VCaP (cell line): ENCODE data around the gene PNMA6F.

Source experiments
- H3K27ac ChIP-seq: fragments of 450-650 bp; 2 replicates; pipeline ENCODE4 v1.5.1; 2017
- TF ChIP-seq, protein P1 (sequence below): fragments of 450-650 bp; conservative IDR thresholded peaks from 2 replicates; pipeline ENCODE4 v1.5.1; 2017; ENCODE audit warnings: mild to moderate bottlenecking, moderate library complexity

The PNMA6F gene

DNA sequence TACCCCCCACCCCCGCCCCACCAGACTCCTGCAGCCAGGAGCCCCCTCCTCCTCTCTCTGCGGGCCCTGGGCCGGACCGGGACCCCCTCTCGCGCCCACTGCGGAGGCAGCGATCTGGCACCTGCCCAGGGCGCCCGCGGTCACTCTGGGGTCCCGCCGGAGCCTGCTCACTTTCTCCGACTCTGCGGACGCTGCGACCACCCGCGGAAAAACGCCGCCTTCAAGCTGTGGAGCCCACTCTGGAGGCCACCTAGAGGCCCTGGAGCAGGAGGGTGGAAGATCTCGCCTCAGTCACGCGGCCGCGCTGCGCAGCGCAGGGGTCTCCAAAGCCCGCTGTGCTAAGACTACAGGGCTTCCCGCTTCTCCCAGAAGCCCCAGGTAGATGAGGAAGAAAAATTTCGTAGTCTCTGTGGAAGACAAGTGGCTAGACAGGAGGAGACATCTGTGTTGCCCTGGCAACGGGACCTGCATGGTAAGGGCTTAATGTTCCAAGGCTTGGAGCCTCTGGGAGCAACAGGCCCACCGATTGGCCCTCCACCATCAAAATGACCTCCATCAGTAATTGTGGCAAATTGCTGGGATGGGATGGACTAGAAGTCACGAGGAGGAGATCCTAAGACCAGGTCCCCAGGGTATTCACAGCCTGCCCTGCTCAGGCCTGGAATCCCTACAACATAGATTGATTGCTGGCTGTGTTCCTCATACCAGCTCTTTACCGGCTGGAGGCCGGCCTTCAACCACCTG lies at the start of gene PNMA6F:
Gene PNMA6F (minus strand): TSS at position 387 of the 744 bp plus-strand sequence. CDS start 1,093 bp downstream, outside the sequence.
- no peak within 1 kb of the TSS for H3K27ac ChIP-seq
- TF ChIP-seq, protein P1, sequence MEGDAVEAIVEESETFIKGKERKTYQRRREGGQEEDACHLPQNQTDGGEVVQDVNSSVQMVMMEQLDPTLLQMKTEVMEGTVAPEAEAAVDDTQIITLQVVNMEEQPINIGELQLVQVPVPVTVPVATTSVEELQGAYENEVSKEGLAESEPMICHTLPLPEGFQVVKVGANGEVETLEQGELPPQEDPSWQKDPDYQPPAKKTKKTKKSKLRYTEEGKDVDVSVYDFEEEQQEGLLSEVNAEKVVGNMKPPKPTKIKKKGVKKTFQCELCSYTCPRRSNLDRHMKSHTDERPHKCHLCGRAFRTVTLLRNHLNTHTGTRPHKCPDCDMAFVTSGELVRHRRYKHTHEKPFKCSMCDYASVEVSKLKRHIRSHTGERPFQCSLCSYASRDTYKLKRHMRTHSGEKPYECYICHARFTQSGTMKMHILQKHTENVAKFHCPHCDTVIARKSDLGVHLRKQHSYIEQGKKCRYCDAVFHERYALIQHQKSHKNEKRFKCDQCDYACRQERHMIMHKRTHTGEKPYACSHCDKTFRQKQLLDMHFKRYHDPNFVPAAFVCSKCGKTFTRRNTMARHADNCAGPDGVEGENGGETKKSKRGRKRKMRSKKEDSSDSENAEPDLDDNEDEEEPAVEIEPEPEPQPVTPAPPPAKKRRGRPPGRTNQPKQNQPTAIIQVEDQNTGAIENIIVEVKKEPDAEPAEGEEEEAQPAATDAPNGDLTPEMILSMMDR, result no peak

DNA sequence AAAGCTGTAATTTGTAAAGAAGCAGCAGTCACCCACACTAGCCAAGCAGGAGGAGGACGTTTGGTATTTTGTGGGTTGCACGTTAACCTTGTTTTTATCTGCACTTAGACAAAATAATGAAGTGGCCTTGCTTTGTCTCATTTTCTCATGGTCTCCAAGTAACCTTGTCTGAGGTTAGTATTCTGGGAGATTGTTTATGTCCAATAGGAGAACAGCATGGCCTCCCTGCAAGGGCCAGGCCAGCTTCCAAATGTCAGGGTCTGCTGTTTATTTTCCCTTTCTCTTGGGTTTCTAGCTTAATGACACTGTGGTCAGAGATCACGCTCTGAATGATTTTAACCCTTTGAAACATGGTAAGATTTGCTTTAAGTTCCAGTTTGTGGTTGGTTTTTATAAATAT lies 49.7 kb upstream of the PNMA6F start:
- TF ChIP-seq, protein P1, result no peak
- peak overlapping the region; percentile 91 for H3K27ac ChIP-seq

DNA sequence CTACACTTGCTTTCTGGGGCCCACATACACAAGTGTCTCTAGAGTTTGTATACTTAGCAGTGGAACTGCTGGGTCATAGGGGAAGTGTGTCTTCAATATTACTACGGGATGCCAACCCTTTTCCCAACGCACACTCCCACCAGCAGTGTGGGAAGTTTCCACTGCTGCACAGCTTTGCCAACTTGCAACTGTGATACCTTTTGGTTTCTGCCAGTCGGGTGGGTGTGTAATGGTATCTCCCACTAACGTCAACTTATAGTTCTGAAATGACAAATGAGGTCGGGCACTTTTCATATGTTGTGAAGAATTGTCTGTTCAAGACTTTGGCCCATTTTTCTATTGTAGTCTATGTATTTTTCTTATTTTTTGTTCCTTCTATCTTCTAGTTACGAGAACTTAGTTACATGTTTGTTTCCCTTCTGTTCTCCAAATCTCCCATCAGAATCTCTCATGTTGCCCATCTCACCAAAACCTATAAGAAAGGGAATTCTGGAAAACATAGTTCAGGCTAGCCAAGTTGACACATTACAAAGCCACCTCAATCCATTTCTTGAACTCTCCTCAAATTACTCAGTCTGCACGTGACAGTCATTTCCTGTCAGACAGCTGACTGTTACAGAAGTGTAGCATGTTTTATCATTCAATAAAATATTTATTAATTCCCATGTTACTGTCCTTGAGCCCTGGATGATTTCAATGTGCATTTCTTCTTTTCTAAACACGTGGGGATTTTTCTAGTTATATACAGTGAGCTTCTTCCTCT lies 48.9 kb upstream of the PNMA6F start:
- H3K27ac ChIP-seq, result peak overlapping the region; percentile 91

DNA sequence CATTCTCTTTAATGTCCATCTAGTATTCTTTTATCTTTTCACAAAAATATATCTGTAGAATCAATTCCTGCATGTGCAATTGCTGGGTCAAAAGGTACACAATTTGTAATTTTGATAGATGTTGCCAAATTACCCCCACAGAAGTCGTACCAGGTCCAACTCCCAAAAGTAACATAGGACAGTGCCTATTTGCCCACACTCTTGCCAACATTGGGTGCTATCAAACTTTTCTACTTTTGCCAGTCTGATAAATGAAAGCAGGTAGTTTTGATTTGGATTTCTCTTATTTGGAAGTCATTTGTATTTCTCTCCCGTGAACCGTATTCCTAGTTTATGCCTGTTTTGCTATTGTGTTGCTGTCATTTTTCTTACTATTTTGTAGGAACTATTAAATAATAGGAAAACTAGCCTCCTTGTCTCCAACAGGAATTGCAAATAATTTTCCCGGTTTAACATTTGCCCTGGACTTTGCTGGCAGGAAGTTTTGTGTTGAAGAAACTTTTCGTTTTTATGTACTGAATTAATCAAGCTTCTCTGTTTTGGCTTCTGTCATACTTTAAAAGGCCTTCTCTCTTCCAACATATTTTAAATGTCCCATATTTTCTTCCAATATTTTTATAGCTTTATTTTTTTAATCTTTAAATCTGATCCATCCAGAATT lies 45.4 kb upstream of the PNMA6F start:
- H3K27ac ChIP-seq, result no peak overlapping the region
- TF ChIP-seq, protein P1, result no peak

More for the DNA sequence above, 48.9 kb upstream of the PNMA6F start:
- TF ChIP-seq, protein P1, result no peak

DNA sequence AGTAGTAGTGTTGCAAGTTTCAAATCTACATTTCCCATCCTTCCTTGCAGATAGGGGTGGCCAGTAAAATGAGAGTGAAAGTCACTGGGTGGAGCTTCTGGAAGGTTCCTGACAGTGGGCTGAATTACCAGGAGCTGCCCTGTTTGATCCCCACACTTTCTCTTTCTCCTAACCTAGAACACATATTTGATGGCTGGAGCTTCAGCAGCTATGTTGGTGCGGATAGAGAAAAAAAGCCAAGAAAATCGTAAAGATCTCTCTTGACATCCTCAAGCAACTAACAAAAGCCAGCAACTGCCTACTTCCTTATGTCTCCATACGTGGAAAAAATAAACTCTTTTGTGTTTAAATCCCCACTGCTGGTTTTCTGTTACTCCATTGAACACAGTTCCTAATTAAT lies 44.6 kb upstream of the PNMA6F start:
- TF ChIP-seq, protein P1, result no peak
- H3K27ac ChIP-seq, result peak overlapping the region; percentile 95; the same call in 1 of the 2 replicates

DNA sequence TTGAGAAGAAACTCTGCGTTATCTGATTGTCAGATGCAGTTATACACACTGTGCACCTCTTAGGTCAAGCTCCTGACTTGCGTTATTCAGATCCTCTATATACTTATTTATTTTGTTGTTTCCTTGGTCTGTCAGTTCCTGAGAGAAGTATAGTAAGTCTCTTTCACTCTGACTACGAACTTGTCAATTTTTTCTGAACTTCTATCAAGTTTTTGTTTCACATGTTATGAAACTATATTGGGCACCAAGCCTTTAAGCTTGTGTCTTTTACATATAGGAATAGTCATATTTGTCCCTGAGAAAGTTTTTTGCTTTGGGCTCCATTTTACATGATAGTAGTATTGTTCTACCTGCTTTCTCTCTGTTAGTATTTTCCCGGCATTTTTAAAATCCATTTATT lies 44.1 kb upstream of the PNMA6F start:
- H3K27ac ChIP-seq, result peak overlapping the region; percentile 95
- TF ChIP-seq, protein P1, result no peak
